Trophoblast cell (in vitro differentiated cells and primary cell): ENCODE data around the gene BLNK.

Experiments used
- DNase-seq, 2 donors: peaks; one replicate each; pipeline ENCODE4 v3.0.0-alpha.2; 2016
- H2AFZ ChIP-seq: 2 replicates; pipeline ENCODE4 v1.6.1; 2013; ENCODE audit warnings: low read length, moderate library complexity, mild to moderate bottlenecking; ENCODE audit not compliant: insufficient read depth, poor library complexity
- H2AK5ac ChIP-seq: 2 replicates; pipeline ENCODE4 v1.6.1; 2013; ENCODE audit warnings: mild to moderate bottlenecking, low read length
- H2BK120ac ChIP-seq: 2 replicates; pipeline ENCODE4 v1.6.1; 2013; ENCODE audit warnings: low read length, mild to moderate bottlenecking, moderate library complexity; ENCODE audit not compliant: insufficient read depth, poor library complexity
- H2BK12ac ChIP-seq: 2 replicates; pipeline ENCODE4 v1.6.1; 2013; ENCODE audit warnings: mild to moderate bottlenecking, low read length, moderate library complexity
- H2BK5ac ChIP-seq: 2 replicates; pipeline ENCODE4 v1.6.1; 2013; ENCODE audit warnings: low read length, low read depth, moderate library complexity, mild to moderate bottlenecking; ENCODE audit not compliant: poor library complexity
- H3K14ac ChIP-seq: 2 replicates; pipeline ENCODE4 v1.6.1; 2013; ENCODE audit warnings: mild to moderate bottlenecking, low read length
- H3K18ac ChIP-seq: 2 replicates; pipeline ENCODE4 v1.6.1; 2013; ENCODE audit warnings: mild to moderate bottlenecking, low read length
- H3K23ac ChIP-seq: 2 replicates; pipeline ENCODE4 v1.6.1; 2013; ENCODE audit warnings: low read length
- H3K27ac ChIP-seq: 2 replicates; pipeline ENCODE4 v1.5.1; 2013; ENCODE audit warnings: low read depth, mild to moderate bottlenecking, inconsistent platforms, low read length, moderate library complexity
- H3K27me3 ChIP-seq: 2 replicates; pipeline ENCODE4 v1.6.1; 2013; ENCODE audit warnings: inconsistent platforms, mild to moderate bottlenecking, low read length, moderate library complexity; ENCODE audit not compliant: insufficient read depth
- H3K36me3 ChIP-seq, 2 experiments: 1 replicate in 1 of 2; 2 replicates in 1 of 2; pipeline ENCODE4 v1.6.1; 2013; ENCODE audit warnings: low read length in 2 of 2, mild to moderate bottlenecking in 2 of 2, moderate library complexity in 1 of 2; ENCODE audit not compliant: insufficient read depth in 2 of 2, control insufficient read depth in 1 of 2
- H3K4ac ChIP-seq: 2 replicates; pipeline ENCODE4 v1.6.1; 2013; ENCODE audit warnings: low read depth, mild to moderate bottlenecking, low read length, moderate library complexity
- H3K4me1 ChIP-seq, 2 experiments: 1 replicate in 1 of 2; 2 replicates in 1 of 2; pipeline ENCODE4 v1.6.1; 2013; ENCODE audit warnings: low read length in 2 of 2, mild to moderate bottlenecking in 2 of 2, moderate library complexity in 1 of 2; ENCODE audit not compliant: insufficient read depth in 2 of 2, control insufficient read depth in 1 of 2
- H3K4me2 ChIP-seq: 2 replicates; pipeline ENCODE4 v1.6.1; 2013; ENCODE audit warnings: inconsistent platforms, mild to moderate bottlenecking, low read length, moderate library complexity
- H3K4me3 ChIP-seq: 2 replicates; pipeline ENCODE4 v1.5.1; 2013; ENCODE audit warnings: mild to moderate bottlenecking, low read depth, low read length, inconsistent platforms
- H3K79me1 ChIP-seq: one replicate; pipeline ENCODE4 v1.6.1; 2013; ENCODE audit warnings: low read length
- H3K79me2 ChIP-seq: 2 replicates; pipeline ENCODE4 v1.6.1; 2013; ENCODE audit warnings: low read length, mild to moderate bottlenecking; ENCODE audit not compliant: control insufficient read depth, insufficient read depth, poor library complexity
- H3K9ac ChIP-seq: 2 replicates; pipeline ENCODE4 v1.6.1; 2013; ENCODE audit warnings: mild to moderate bottlenecking, low read length
- H3K9me3 ChIP-seq: 2 replicates; pipeline ENCODE4 v1.6.1; 2013; ENCODE audit warnings: low read depth, mild to moderate bottlenecking, control low read depth, inconsistent platforms, low read length; ENCODE audit not compliant: insufficient read depth
- H4K12ac ChIP-seq: 2 replicates; pipeline ENCODE4 v1.6.1; 2013; ENCODE audit warnings: low read depth, mild to moderate bottlenecking, low read length, moderate library complexity
- H4K8ac ChIP-seq: 2 replicates; pipeline ENCODE4 v1.6.1; 2013; ENCODE audit warnings: low read depth, mild to moderate bottlenecking, low read length, moderate library complexity
- H4K91ac ChIP-seq: one replicate; pipeline ENCODE4 v1.6.1; 2013; ENCODE audit warnings: low read depth, mild to moderate bottlenecking, low read length, moderate library complexity
- WGBS: extraction: QIAGEN DNeasy Blood & Tissue Kit; methylation state at CpG from one replicate; pipeline ENCODE4 v1.1.7; 2013; ENCODE audit warnings: missing lambda C conversion rate; ENCODE audit not compliant: insufficient read length, insufficient coverage; ENCODE audit errors: extremely low coverage; 5-methylcytosine and 5-hydroxymethylcytosine counted together

BLNK gene

DNA sequence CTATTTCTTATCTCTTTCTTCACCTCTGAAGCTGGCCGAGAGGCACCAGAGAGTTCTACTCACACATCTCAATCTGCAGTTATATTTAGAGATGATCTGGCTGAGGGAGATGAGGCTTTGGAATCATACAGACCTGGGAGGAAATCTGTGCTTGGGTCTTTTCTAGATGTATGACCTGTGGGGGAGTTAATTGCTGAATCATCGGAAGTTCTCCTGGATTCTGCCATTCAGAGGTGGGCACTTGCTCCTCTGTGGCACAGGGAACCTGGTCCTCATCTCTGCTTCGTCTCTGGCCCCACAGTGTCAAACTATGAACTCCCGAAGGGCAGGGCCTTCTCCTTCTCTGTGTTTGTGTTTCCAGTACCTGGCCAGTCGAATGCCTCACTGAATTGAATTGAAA, 52.5 kb downstream of the BLNK start:
- H3K27ac ChIP-seq = no peak overlapping the region
- no peak overlapping the region for H3K4me2 ChIP-seq
- no peak overlapping the region for H2AK5ac ChIP-seq
- no peak for DNase-seq
- no peak overlapping the region for H2AFZ ChIP-seq
- no peak overlapping the region for H3K23ac ChIP-seq
- H4K12ac ChIP-seq = no peak overlapping the region
- H4K91ac ChIP-seq = no peak overlapping the region
- H4K8ac ChIP-seq = no peak overlapping the region
- no peak overlapping the region for H3K4ac ChIP-seq
- H3K4me3 ChIP-seq = no peak overlapping the region
- no peak overlapping the region for H3K18ac ChIP-seq
- no peaks in the 10 kb centered on the region for H3K36me3 ChIP-seq
- no peak overlapping the region for H3K9ac ChIP-seq
- H3K4me1 ChIP-seq = no peaks in the 10 kb centered on the region
- no peaks in the 10 kb centered on the region for H3K27me3 ChIP-seq
- no CpG with 5 or more reads among the region's 5 CpGs for WGBS
- H3K14ac ChIP-seq = no peak overlapping the region
- H3K79me2 ChIP-seq = no peaks in the 10 kb centered on the region
- H2BK5ac ChIP-seq = no peak overlapping the region
- no peak overlapping the region for H2BK120ac ChIP-seq
- H3K9me3 ChIP-seq = no peaks in the 10 kb centered on the region
- no peak overlapping the region for H2BK12ac ChIP-seq
- no peaks in the 10 kb centered on the region for H3K79me1 ChIP-seq

DNA sequence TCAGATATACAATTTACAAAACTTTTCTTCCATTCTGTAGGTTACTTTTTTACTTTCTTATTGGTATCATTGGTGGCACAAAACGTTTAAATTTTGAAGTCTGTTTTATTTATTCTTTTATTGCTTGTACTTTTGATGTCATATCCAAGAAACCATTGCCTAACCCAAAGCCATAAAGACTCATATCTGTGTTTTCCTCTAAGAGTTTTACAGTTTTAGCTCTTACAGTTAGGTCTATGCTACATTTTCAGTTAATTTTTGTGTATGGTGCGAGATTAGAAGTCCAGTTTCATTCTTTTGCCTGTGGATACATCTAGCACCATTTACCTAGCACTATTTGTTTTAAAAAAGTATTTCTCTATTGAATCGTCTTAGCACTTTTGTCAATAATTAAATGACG, 53.7 kb downstream of the BLNK start:
- H3K27me3 ChIP-seq = no peaks in the 10 kb centered on the region
- H3K79me2 ChIP-seq = no peaks in the 10 kb centered on the region
- no peak overlapping the region for H4K91ac ChIP-seq
- no peaks in the 10 kb centered on the region for H3K79me1 ChIP-seq
- H3K4me1 ChIP-seq = no peaks in the 10 kb centered on the region
- H3K23ac ChIP-seq = no peak overlapping the region
- H4K8ac ChIP-seq = no peak overlapping the region
- no peak overlapping the region for H2BK5ac ChIP-seq
- H2BK120ac ChIP-seq = no peak overlapping the region
- H3K18ac ChIP-seq = no peak overlapping the region
- H3K4ac ChIP-seq = no peak overlapping the region
- H3K36me3 ChIP-seq = no peaks in the 10 kb centered on the region
- no peak overlapping the region for H2AFZ ChIP-seq
- no peak for DNase-seq
- no peak overlapping the region for H4K12ac ChIP-seq
- no peaks in the 10 kb centered on the region for H3K9me3 ChIP-seq
- H3K27ac ChIP-seq = no peak overlapping the region
- H2BK12ac ChIP-seq = no peak overlapping the region
- no peak overlapping the region for H3K14ac ChIP-seq
- H3K4me3 ChIP-seq = no peak overlapping the region
- H3K4me2 ChIP-seq = no peak overlapping the region
- no peak overlapping the region for H3K9ac ChIP-seq
- H2AK5ac ChIP-seq = no peak overlapping the region
- no CpG with 5 or more reads among the region's 4 CpGs for WGBS

DNA sequence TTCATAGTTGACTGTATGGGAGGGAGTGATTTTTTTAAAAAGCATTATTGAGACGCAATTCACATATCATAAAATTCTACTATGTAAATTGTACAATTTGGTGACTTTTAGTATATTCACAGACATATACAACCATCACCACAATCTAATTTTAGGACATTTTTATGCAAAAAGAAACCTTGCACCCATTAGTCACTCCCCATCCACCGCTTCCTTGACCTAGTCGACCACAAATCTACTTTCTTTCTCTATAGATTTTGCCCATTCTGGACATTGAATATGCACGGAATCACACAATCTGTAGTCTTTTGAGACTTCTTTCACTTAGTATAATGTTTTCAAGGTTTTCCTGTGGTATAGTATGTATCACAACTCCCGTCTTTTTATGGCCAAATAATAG, 54.6 kb downstream of the BLNK start:
- H3K4me3 ChIP-seq = no peak overlapping the region
- H2BK12ac ChIP-seq = no peak overlapping the region
- no peak overlapping the region for H3K9ac ChIP-seq
- no peaks in the 10 kb centered on the region for H3K27me3 ChIP-seq
- H3K4me1 ChIP-seq = no peaks in the 10 kb centered on the region
- no CpG with 5 or more reads among the region's 5 CpGs for WGBS
- H3K27ac ChIP-seq = no peak overlapping the region
- no peak overlapping the region for H2BK5ac ChIP-seq
- H3K4me2 ChIP-seq = no peak overlapping the region
- H2AK5ac ChIP-seq = no peak overlapping the region
- H3K18ac ChIP-seq = no peak overlapping the region
- no peaks in the 10 kb centered on the region for H3K79me2 ChIP-seq
- no peaks in the 10 kb centered on the region for H3K9me3 ChIP-seq
- H3K23ac ChIP-seq = no peak overlapping the region
- no peak overlapping the region for H4K8ac ChIP-seq
- DNase-seq = no peak
- no peaks in the 10 kb centered on the region for H3K79me1 ChIP-seq
- no peak overlapping the region for H2AFZ ChIP-seq
- no peak overlapping the region for H3K14ac ChIP-seq
- H4K91ac ChIP-seq = no peak overlapping the region
- no peak overlapping the region for H3K4ac ChIP-seq
- no peaks in the 10 kb centered on the region for H3K36me3 ChIP-seq
- no peak overlapping the region for H4K12ac ChIP-seq
- H2BK120ac ChIP-seq = no peak overlapping the region

- Histone ChIP-seq H2AK5ac (no peak overlapping the region), H3K79me2 (no peaks in the 10 kb centered on the region), H3K4me3 (no peak overlapping the region), H3K27me3 (no peaks in the 10 kb centered on the region), H3K4ac (no peak overlapping the region), H4K8ac (no peak overlapping the region), H3K14ac (no peak overlapping the region), H3K4me1 (no peaks in the 10 kb centered on the region), H4K91ac (no peak overlapping the region), H3K27ac (no peak overlapping the region), H2BK5ac (no peak overlapping the region), H3K18ac (no peak overlapping the region), H4K12ac (no peak overlapping the region), H3K9ac (no peak overlapping the region), H2BK12ac (no peak overlapping the region), H3K4me2 (no peak overlapping the region), H3K79me1 (no peaks in the 10 kb centered on the region), H3K9me3 (no peaks in the 10 kb centered on the region), H2AFZ (no peak overlapping the region), H3K23ac (no peak overlapping the region), H2BK120ac (no peak overlapping the region), H3K36me3 (no peaks in the 10 kb centered on the region)
- DNase-seq = no peak
- no CpG with 5 or more reads among the region's 1 CpG for WGBS
These were observed 58.5 kb downstream of the BLNK start for GRCh38 chr10:96212911-96213310.

- Histone ChIP-seq H2BK5ac (no peak overlapping the region), H3K4me1 (no peaks in the 10 kb centered on the region), H3K27me3 (no peaks in the 10 kb centered on the region), H2AFZ (no peak overlapping the region), H3K4me2 (no peak overlapping the region), H3K36me3 (no peaks in the 10 kb centered on the region), H3K27ac (no peak overlapping the region), H2BK120ac (no peak overlapping the region), H3K4ac (no peak overlapping the region), H3K9ac (no peak overlapping the region), H3K14ac (no peak overlapping the region), H3K79me2 (no peaks in the 10 kb centered on the region), H3K18ac (no peak overlapping the region), H3K79me1 (no peaks in the 10 kb centered on the region), H4K8ac (no peak overlapping the region), H3K23ac (no peak overlapping the region), H2AK5ac (no peak overlapping the region), H3K9me3 (no peaks in the 10 kb centered on the region), H4K12ac (no peak overlapping the region), H3K4me3 (no peak overlapping the region), H2BK12ac (no peak overlapping the region), H4K91ac (no peak overlapping the region)
- DNase-seq = no peak
These were observed 59.6 kb downstream of the BLNK start for GRCh38 chr10:96211764-96212163.
